ENCODE data around the gene SCFD2.

- TF ChIP-seq CTCF (IDR thresholded peaks at IDR 0.05) (no peak), POLR2A (IDR thresholded peaks at IDR 0.05) (no peak)
These were observed 237.6 kb downstream of the SCFD2 start for GRCh38 chr4:53128231-53128630.
